ENCODE results near the gene SERPING1. TPM values are rescaled to one million over a fixed set of nuclear protein-coding genes. Genes with fewer than 3 reads are reported as not detected.

The SERPING1 gene
- total RNA-seq, 1 experiment from 2014 or later, result 5.2 TPM

GRCh38 chr11:57568330-57568766, 29.1 kb upstream of the SERPING1 start:
- H3K4me1 ChIP-seq (ENCODE audit: insufficient read depth, low read length, poor library complexity, severe bottlenecking), result no peaks in the 10 kb centered on the region
- BruUV-seq (replicated peaks), result no TSS peak
- H3K4me3 ChIP-seq (ENCODE audit: low read depth, low read length, poor library complexity, severe bottlenecking), result peak overlapping the region; percentile 68
- ChIA-PET POLR2A (ENCODE audit: low non-redundant PET) (interaction anchor here (1.0 kb wide), 2 partner anchors 73 to 80 kb away, joined by 5 to 11 read pairs; no protein-coding TSS in a partner anchor), CTCF (interaction anchor here (0.8 to 2.3 kb wide), 5 partner anchors 10 to 232 kb away, joined by 3 to 50 read pairs (median 5); no protein-coding TSS in a partner anchor)
- peak; percentile 91 for DNase-seq (ENCODE audit: low spot score)
- no peaks in the 10 kb centered on the region for H3K36me3 ChIP-seq (ENCODE audit: insufficient read depth, low read length, poor library complexity, severe bottlenecking)
- H3K27ac ChIP-seq (ENCODE audit: low read depth, low read length, poor library complexity, severe bottlenecking), result peak overlapping the region; percentile 68
- H3K27me3 ChIP-seq (replicated peaks; ENCODE audit: insufficient read depth, low read depth, low read length, poor library complexity), result no peaks in the 10 kb centered on the region
- H3K9me3 ChIP-seq (ENCODE audit: low read depth, low read length, poor library complexity, severe bottlenecking), result no peaks in the 10 kb centered on the region
- intact Hi-C loops (cut with micrococcal nuclease; ENCODE audit: unreplicated experiment), result loop anchor here (1.0 to 10.0 kb wide), 3 partner anchors 73 to 946 kb away; no protein-coding TSS in a partner anchor
- TF ChIP-seq CTCF (conservative IDR thresholded peaks at IDR 0.05; ENCODE audit: low read depth, low read length) (no peak), EZH2 (IDR thresholded peaks at IDR 0.05; ENCODE audit: borderline replicate concordance, low read depth, low read length, poor library complexity, severe bottlenecking) (no peak)

- TF ChIP-seq CTCF (conservative IDR thresholded peaks at IDR 0.05; ENCODE audit: low read depth, low read length) (no peak), EZH2 (IDR thresholded peaks at IDR 0.05; ENCODE audit: borderline replicate concordance, low read depth, low read length, poor library complexity, severe bottlenecking) (no peak)
- Histone ChIP-seq H3K27ac (ENCODE audit: low read depth, low read length, poor library complexity, severe bottlenecking) (no peak overlapping the region), H3K9me3 (ENCODE audit: low read depth, low read length, poor library complexity, severe bottlenecking) (no peaks in the 10 kb centered on the region), H3K4me3 (ENCODE audit: low read depth, low read length, poor library complexity, severe bottlenecking) (no peak overlapping the region), H3K27me3 (replicated peaks; ENCODE audit: insufficient read depth, low read depth, low read length, poor library complexity) (no peaks in the 10 kb centered on the region), H3K36me3 (ENCODE audit: insufficient read depth, low read length, poor library complexity, severe bottlenecking) (no peaks in the 10 kb centered on the region), H3K4me1 (ENCODE audit: insufficient read depth, low read length, poor library complexity, severe bottlenecking) (no peaks in the 10 kb centered on the region)
- ChIA-PET CTCF (interaction anchor here (0.8 to 1.1 kb wide), 2 partner anchors 70 to 73 kb away, joined by 3 to 4 read pairs; no protein-coding TSS in a partner anchor), POLR2A (ENCODE audit: low non-redundant PET) (no interaction called here)
- DNase-seq (ENCODE audit: low spot score), result no peak
- intact Hi-C loops (cut with micrococcal nuclease; ENCODE audit: unreplicated experiment), result no loop called here
- BruUV-seq (replicated peaks), result no TSS peak
Measured at GRCh38 chr11:57571606-57572005, 25.9 kb upstream of the SERPING1 start.

- POLR2A ChIA-PET (ENCODE audit: low non-redundant PET), result no interaction called here
Measured at GRCh38 chr11:57574061-57574460, 23.4 kb upstream of the SERPING1 start.

More at GRCh38 chr11:57574061-57574460, 23.4 kb upstream of the SERPING1 start:
- intact Hi-C loops (cut with micrococcal nuclease; ENCODE audit: unreplicated experiment), result no loop called here
- H3K27ac ChIP-seq (ENCODE audit: low read depth, low read length, poor library complexity, severe bottlenecking), result no peak overlapping the region
- H3K36me3 ChIP-seq (ENCODE audit: insufficient read depth, low read length, poor library complexity, severe bottlenecking), result no peaks in the 10 kb centered on the region
- no peak overlapping the region for H3K4me3 ChIP-seq (ENCODE audit: low read depth, low read length, poor library complexity, severe bottlenecking)
- no TSS peak for BruUV-seq (replicated peaks)
- DNase-seq (ENCODE audit: low spot score), result no peak
- TF ChIP-seq EZH2 (IDR thresholded peaks at IDR 0.05; ENCODE audit: borderline replicate concordance, low read depth, low read length, poor library complexity, severe bottlenecking) (no peak), CTCF (conservative IDR thresholded peaks at IDR 0.05; ENCODE audit: low read depth, low read length) (no peak)
- H3K27me3 ChIP-seq (replicated peaks; ENCODE audit: insufficient read depth, low read depth, low read length, poor library complexity), result no peaks in the 10 kb centered on the region
- CTCF ChIA-PET, result interaction anchor here (0.5 kb wide), 1 partner anchor 53 kb away, joined by 3 read pairs; no protein-coding TSS in a partner anchor
- no peaks in the 10 kb centered on the region for H3K9me3 ChIP-seq (ENCODE audit: low read depth, low read length, poor library complexity, severe bottlenecking)
- no peaks in the 10 kb centered on the region for H3K4me1 ChIP-seq (ENCODE audit: insufficient read depth, low read length, poor library complexity, severe bottlenecking)

Measured in A673 (cell line).